Measurements from ENCODE around the gene IGSF23. TPM values are rescaled to one million over a fixed set of nuclear protein-coding genes. Genes with fewer than 3 reads are reported as not detected.

Gene IGSF23
- total RNA-seq, 6 experiments from 2014 or later: 4.4 to 15.2 (median 9.0) TPM

DNA sequence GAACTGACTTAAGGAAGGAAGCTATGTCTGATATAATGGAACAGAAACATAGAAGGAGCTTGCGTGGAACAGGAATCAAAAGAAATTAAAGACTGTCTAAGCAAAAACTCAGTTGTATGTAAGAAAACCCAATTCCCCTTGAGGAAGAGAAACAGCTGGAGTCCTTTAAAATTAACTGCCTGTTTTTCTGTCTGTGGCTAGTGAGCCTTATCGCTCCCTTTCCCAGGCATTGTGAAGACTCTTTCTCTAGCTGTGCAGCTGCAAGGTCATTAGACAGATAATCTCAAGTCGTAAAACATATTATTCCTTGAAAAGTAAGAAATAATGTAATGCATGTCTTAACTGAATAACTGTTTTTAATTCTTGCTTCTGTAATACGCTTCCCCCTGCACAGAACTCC lies 39.7 kb upstream of the IGSF23 start:
- H3K9me3 ChIP-seq: no peaks in the 10 kb centered on the region
- H3K27ac ChIP-seq: no peak overlapping the region
- DNase-seq (no peak), ATAC-seq (no peak)
- H3K27me3 ChIP-seq: no peaks in the 10 kb centered on the region
- H3K36me3 ChIP-seq: no peaks in the 10 kb centered on the region
- no peak overlapping the region for H3K4me3 ChIP-seq
- H3K4me1 ChIP-seq: peaks cover 0 to 13% (median 6%) of the 10 kb centered on the region in 4 donors
- TF ChIP-seq, protein P1, sequence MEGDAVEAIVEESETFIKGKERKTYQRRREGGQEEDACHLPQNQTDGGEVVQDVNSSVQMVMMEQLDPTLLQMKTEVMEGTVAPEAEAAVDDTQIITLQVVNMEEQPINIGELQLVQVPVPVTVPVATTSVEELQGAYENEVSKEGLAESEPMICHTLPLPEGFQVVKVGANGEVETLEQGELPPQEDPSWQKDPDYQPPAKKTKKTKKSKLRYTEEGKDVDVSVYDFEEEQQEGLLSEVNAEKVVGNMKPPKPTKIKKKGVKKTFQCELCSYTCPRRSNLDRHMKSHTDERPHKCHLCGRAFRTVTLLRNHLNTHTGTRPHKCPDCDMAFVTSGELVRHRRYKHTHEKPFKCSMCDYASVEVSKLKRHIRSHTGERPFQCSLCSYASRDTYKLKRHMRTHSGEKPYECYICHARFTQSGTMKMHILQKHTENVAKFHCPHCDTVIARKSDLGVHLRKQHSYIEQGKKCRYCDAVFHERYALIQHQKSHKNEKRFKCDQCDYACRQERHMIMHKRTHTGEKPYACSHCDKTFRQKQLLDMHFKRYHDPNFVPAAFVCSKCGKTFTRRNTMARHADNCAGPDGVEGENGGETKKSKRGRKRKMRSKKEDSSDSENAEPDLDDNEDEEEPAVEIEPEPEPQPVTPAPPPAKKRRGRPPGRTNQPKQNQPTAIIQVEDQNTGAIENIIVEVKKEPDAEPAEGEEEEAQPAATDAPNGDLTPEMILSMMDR (IDR thresholded peaks at IDR 0.05): no peak
- TF ChIP-seq POLR2A (IDR thresholded peaks at IDR 0.05): no peak
- WGBS (ENCODE audit: insufficient coverage, low coverage, low lambda C conversion rate, missing lambda C conversion rate): 70% methylated on average over 4 of the region's 4 CpGs
- intact Hi-C loops (cut with DNase I): loop anchor here in 1 of 2 donors (10.0 kb wide), 1 partner anchor 191 kb away; no protein-coding TSS in a partner anchor

DNA sequence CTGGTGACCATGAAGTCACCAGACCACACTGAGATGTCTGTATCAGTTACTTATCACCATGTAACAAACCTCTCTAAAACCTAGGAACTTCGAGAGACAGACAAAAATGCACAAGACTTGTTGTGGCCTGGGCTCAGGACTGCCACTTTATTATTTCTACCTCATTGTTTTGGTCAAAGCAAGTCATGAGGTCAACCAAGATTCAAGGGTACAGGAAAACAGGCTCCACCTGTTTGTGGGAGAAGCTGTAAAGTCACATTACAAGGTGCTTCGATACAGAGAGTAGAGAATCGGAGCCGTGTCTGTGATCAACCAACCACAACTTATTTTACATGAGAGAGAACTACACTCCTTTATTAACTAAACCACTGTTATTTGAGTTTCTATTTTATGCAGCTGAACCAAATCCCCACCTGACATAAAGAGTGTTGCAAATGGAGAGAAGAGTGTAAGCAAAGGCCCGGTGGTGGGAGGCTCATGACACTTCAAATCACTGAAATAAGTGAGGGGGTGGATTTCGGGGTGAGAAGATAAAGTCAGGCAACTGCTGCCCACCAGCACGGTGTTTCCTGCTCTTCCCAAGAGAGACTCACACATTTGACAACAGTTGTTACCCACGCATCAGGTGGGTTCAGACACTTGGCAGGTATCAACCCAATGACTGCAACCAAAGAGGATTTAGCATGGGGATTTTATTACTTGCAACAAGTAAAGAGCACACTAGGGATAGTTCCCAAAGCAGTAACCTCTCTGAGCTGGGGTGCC lies 39.0 kb upstream of the IGSF23 start:
- intact Hi-C loops (cut with DNase I): loop anchor here in 1 of 2 donors (10.0 kb wide), 1 partner anchor 190 kb away; no protein-coding TSS in a partner anchor
- Histone ChIP-seq H3K4me3 (no peak overlapping the region), H3K27me3 (no peaks in the 10 kb centered on the region), H3K36me3 (no peaks in the 10 kb centered on the region), H3K27ac (no peak overlapping the region), H3K4me1 (peaks cover 0 to 13% (median 6%) of the 10 kb centered on the region in 4 donors), H3K9me3 (no peaks in the 10 kb centered on the region)
- ATAC-seq (no peak), DNase-seq (no peak)
- WGBS (ENCODE audit: insufficient coverage, low coverage, low lambda C conversion rate, missing lambda C conversion rate): 74% methylated on average over 7 of the region's 8 CpGs
- no peak for TF ChIP-seq POLR2A (IDR thresholded peaks at IDR 0.05)
- TF ChIP-seq, protein P1 (IDR thresholded peaks at IDR 0.05): no peak

DNA sequence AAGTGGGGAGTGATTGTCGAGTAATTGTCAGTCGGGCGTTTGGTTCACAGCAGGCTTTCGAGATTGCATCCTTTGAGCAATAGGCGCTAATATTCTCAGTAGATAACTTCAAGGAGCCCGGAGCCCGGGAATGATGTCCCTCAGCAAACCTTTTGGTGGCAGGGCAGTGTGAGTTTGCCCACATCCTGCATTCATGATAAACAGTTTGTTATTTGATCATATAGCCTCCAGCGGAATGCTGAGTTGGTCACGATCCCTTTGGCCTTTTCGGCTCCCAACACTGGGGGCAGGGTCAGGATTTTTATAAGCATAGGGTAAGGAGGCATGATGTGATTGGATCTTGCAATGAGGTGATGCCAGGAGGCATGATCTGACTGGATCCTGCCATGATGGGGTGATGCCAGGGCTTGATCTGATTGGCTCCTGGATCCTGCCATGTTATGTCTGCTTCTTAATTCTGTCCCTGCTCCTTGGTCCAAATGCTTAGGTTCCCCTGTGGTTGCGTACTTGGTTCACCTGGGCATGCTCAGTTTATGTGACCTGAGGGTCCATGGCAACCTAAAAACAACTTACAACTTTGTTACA lies 38.2 kb upstream of the IGSF23 start:
- intact Hi-C loops (cut with DNase I): loop anchor here in 1 of 2 donors (10.0 kb wide), 1 partner anchor 190 kb away; no protein-coding TSS in a partner anchor

DNA sequence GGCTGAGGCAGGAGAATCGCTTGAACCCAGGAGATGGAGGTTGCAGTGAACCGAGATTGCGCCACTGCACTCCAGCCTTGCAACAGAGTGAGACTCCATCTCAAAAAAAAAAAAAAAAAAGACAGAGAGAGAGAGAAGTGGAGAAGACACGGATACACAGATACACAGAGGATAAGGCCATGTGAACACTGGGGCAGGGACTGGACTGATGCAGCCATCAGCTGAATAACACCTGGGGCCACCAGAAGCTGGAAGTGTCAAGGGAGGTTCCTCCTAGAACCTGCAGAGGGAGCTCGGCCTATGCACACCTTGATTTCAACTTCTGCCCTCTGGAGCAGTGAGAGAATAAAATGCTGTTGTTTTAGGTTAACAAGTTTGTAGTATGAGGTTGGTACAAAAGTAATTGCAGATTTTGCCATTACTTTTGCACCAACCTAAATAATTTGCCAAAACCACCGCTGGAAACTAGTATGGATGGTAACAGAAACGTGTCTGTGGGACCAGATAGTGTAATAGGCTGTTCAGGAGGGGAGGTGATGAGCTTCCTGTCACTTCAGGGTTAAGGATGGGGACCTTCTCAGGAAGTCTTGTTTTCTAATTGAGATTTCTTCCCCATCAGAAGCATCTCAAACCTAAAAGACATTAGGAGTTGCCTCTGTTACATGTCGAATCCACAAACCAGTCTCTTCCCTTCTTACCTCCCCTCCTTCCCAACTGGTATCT lies 36.4 kb upstream of the IGSF23 start:
- WGBS (ENCODE audit: insufficient coverage, low coverage, low lambda C conversion rate, missing lambda C conversion rate): 47% methylated on average over 6 of the region's 8 CpGs
- intact Hi-C loops (cut with DNase I): loop anchor here in 1 of 2 donors (10.0 kb wide), 1 partner anchor 188 kb away; no protein-coding TSS in a partner anchor

More for the DNA sequence above, 38.2 kb upstream of the IGSF23 start:
- Histone ChIP-seq H3K27ac (no peak overlapping the region), H3K27me3 (no peaks in the 10 kb centered on the region), H3K4me1 (peaks cover 0 to 13% (median 6%) of the 10 kb centered on the region in 4 donors), H3K9me3 (no peaks in the 10 kb centered on the region), H3K4me3 (no peak overlapping the region), H3K36me3 (no peaks in the 10 kb centered on the region)
- WGBS (ENCODE audit: insufficient coverage, low coverage, low lambda C conversion rate, missing lambda C conversion rate): 91% methylated on average over 7 of the region's 11 CpGs
- TF ChIP-seq POLR2A (IDR thresholded peaks at IDR 0.05): no peak
- TF ChIP-seq, protein P1 (IDR thresholded peaks at IDR 0.05): no peak
- no peak for DNase-seq
- ATAC-seq: no peak

More for the DNA sequence above, 36.4 kb upstream of the IGSF23 start:
- H3K9me3 ChIP-seq: no peaks in the 10 kb centered on the region
- ATAC-seq (peak; percentile 82 to 91 (median 88)), DNase-seq (peak in 2 of 3 donors; percentile 40 to 57)
- H3K4me3 ChIP-seq: no peak overlapping the region
- H3K36me3 ChIP-seq: no peaks in the 10 kb centered on the region
- no peak overlapping the region for H3K27ac ChIP-seq
- TF ChIP-seq, protein P1 (IDR thresholded peaks at IDR 0.05): peak; percentile 63 to 72 (median 66)
- no peak for TF ChIP-seq POLR2A (IDR thresholded peaks at IDR 0.05)
- H3K4me1 ChIP-seq: peaks cover 0 to 6% (median 3%) of the 10 kb centered on the region in 4 donors
- no peaks in the 10 kb centered on the region for H3K27me3 ChIP-seq
